ENCODE measurements around the gene PADI3. TPM values are rescaled to one million over a fixed set of nuclear protein-coding genes. Genes with fewer than 3 reads are reported as not detected.

The PADI3 gene
- total RNA-seq, 1 experiment from 2014 or later = 2.5 TPM

DNA sequence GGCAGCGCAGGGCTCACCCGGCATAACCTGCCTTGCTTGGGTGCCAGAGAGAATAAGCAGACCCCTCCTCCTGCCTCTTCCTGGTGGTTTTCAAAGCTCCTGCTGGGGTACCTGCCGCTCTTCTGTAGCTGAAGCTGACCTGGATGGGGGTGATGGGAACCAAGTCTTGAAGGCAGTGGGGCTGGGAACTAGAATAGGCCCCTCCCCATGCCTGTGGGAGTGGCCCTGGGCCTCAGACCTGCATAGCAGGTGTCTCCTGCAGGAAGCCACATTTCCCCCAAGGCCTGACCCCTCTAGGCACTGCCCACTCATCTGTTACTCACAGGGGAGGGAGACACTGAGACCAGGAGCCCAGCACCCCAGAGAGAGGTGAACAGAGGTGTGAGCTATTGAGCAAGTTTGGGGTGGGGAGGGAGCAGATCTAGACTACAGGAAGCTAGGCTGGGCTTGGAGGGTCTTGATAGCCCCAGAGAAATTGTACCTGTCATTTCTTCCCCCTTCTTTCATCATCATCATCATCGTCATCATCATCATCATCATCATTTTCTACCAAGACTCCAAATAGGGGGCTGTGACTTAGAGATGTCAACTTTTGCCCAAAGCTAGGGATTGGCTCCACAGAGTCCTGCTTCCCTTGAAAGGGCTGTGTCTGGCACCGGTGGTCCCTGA lies 33.9 kb upstream of the PADI3 start:
- TF ChIP-seq, protein P1, sequence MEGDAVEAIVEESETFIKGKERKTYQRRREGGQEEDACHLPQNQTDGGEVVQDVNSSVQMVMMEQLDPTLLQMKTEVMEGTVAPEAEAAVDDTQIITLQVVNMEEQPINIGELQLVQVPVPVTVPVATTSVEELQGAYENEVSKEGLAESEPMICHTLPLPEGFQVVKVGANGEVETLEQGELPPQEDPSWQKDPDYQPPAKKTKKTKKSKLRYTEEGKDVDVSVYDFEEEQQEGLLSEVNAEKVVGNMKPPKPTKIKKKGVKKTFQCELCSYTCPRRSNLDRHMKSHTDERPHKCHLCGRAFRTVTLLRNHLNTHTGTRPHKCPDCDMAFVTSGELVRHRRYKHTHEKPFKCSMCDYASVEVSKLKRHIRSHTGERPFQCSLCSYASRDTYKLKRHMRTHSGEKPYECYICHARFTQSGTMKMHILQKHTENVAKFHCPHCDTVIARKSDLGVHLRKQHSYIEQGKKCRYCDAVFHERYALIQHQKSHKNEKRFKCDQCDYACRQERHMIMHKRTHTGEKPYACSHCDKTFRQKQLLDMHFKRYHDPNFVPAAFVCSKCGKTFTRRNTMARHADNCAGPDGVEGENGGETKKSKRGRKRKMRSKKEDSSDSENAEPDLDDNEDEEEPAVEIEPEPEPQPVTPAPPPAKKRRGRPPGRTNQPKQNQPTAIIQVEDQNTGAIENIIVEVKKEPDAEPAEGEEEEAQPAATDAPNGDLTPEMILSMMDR (conservative IDR thresholded peaks at IDR 0.05) = no peak

More for the DNA sequence above, 33.9 kb upstream of the PADI3 start:
- no peaks in the 10 kb centered on the region for H3K9me3 ChIP-seq (ENCODE audit: control insufficient read depth, low read depth, low read length)
- no peaks in the 10 kb centered on the region for H3K36me3 Mint-ChIP-seq (ENCODE audit: insufficient read depth in 1 of 3, low read depth in 3 of 3)
- no peak for DNase-seq
- no peak overlapping the region for H2AFZ ChIP-seq (ENCODE audit: low read length)
- no peak overlapping the region for H3K4ac ChIP-seq (ENCODE audit: low read depth, low read length)
- H3K9me3 Mint-ChIP-seq = no peaks in the 10 kb centered on the region
- no peak overlapping the region for H2BK5ac ChIP-seq (ENCODE audit: insufficient read length, low read length)
- H2BK120ac ChIP-seq (ENCODE audit: low read depth, low read length, poor library complexity, severe bottlenecking) = no peak overlapping the region
- H3K4me1 Mint-ChIP-seq = peaks cover 32 to 41% of the 10 kb centered on the region in 2 experiments
- no peak overlapping the region for H4K91ac ChIP-seq (ENCODE audit: insufficient read length, low read depth, low read length)
- no peak overlapping the region for H4K8ac ChIP-seq (replicated peaks; ENCODE audit: insufficient read length, low read depth, low read length)
- no CpG with 5 or more reads among the region's 5 CpGs for WGBS (ENCODE audit: extremely low coverage, insufficient read length, low lambda C conversion rate)
- no peak overlapping the region for H2AK5ac ChIP-seq (ENCODE audit: insufficient read length, low read length)
- H3K4me1 ChIP-seq (ENCODE audit: insufficient read depth, low read length) = no peaks in the 10 kb centered on the region; the same call in 1 of the 2 replicates
- no peak overlapping the region for H3K18ac ChIP-seq (ENCODE audit: insufficient read length, low read depth, low read length)
- H3K4me3 Mint-ChIP-seq = no peak overlapping the region
- H3K27ac Mint-ChIP-seq = peak overlapping the region in 1 of 3 experiments; percentile 34; a peak in 1 of 7 replicates
- H3K56ac ChIP-seq (ENCODE audit: insufficient read length, low read depth, low read length) = no peak overlapping the region
- peaks cover 6% of the 10 kb centered on the region for H3K27me3 Mint-ChIP-seq (ENCODE audit: low read depth)
- H3T11ph ChIP-seq (ENCODE audit: low read length) = no peak overlapping the region
- H2BK20ac ChIP-seq (ENCODE audit: low read depth, low read length, poor library complexity, severe bottlenecking) = no peak overlapping the region
- no peaks in the 10 kb centered on the region for H3K23me2 ChIP-seq (ENCODE audit: insufficient read length, low read depth, low read length, poor library complexity, severe bottlenecking)
- no peaks in the 10 kb centered on the region for H3K79me1 ChIP-seq (ENCODE audit: insufficient read depth, low read depth, low read length, poor library complexity, severe bottlenecking)
- H3K27me3 ChIP-seq (ENCODE audit: insufficient read depth, low read length) = no peaks in the 10 kb centered on the region
- H2BK12ac ChIP-seq (ENCODE audit: insufficient read length, low read depth, low read length) = no peak overlapping the region
- no peak overlapping the region for H3K27ac ChIP-seq (ENCODE audit: insufficient read length, low read depth, low read length)
- peak overlapping the region; percentile 46; the same call in 1 of the 2 replicates for H3K14ac ChIP-seq (ENCODE audit: insufficient read depth, low read length)
- H4K20me1 ChIP-seq (ENCODE audit: control insufficient read depth, insufficient read depth, insufficient read length) = no peaks in the 10 kb centered on the region
- no peak overlapping the region for H3K4me2 ChIP-seq (ENCODE audit: insufficient read depth, insufficient read length, low read length)
- no peak overlapping the region for H3K9ac ChIP-seq (ENCODE audit: extremely low read depth, insufficient read length, low read length)
- no peak overlapping the region for H3K23ac ChIP-seq (ENCODE audit: insufficient read length, low read depth, low read length)
- no peak overlapping the region for H2BK15ac ChIP-seq (ENCODE audit: low read depth, low read length)
- no peaks in the 10 kb centered on the region for H3K79me2 ChIP-seq (ENCODE audit: insufficient read depth, low read length)
- no peak overlapping the region for H4K5ac ChIP-seq (ENCODE audit: insufficient read length, low read depth, low read length)

Data from H9 (cell line).